OCI-M2 (cell line): ENCODE results near the gene PAQR7.

ENCODE experiments used
- DNase-seq: peaks from one replicate; lab custom pipeline; 2025; ENCODE audit not compliant: unreplicated experiment; lab: John Stamatoyannopoulos, UW

PAQR7 gene

GRCh38 chr1:25875154-25875855, at the start of gene PAQR7:
Gene PAQR7 (minus strand): TSS chr1:25875708. CDS start chr1:25863839, 11,869 bp downstream.
- DNase-seq = no peak

GRCh38 chr1:25924454-25924853, 48.9 kb upstream of the PAQR7 start:
- DNase-seq = no peak

- no peak for DNase-seq
Measured at GRCh38 chr1:25922971-25923552, 47.6 kb upstream of the PAQR7 start.

GRCh38 chr1:25922056-25922970, 46.8 kb upstream of the PAQR7 start:
- DNase-seq = no peak

- no peak for DNase-seq
Measured at GRCh38 chr1:25918615-25919014, 43.1 kb upstream of the PAQR7 start.

- no peak for DNase-seq
Measured at GRCh38 chr1:25917996-25918395, 42.5 kb upstream of the PAQR7 start.

- DNase-seq = no peak
Measured at GRCh38 chr1:25916460-25916859, 41.0 kb upstream of the PAQR7 start.

- no peak for DNase-seq
Measured at GRCh38 chr1:25914074-25914995, 38.8 kb upstream of the PAQR7 start.

- no peak for DNase-seq
Measured at GRCh38 chr1:25913206-25913605, 37.7 kb upstream of the PAQR7 start.

- DNase-seq = no peak
Measured at GRCh38 chr1:25912076-25912831, 36.7 kb upstream of the PAQR7 start.

GRCh38 chr1:25911162-25911561, 35.7 kb upstream of the PAQR7 start:
- DNase-seq = no peak

GRCh38 chr1:25909040-25909439, 33.5 kb upstream of the PAQR7 start:
- DNase-seq = no peak

GRCh38 chr1:25908161-25908560, 32.7 kb upstream of the PAQR7 start:
- no peak for DNase-seq

GRCh38 chr1:25907601-25908000, 32.1 kb upstream of the PAQR7 start:
- DNase-seq = no peak

GRCh38 chr1:25906644-25907300, 31.3 kb upstream of the PAQR7 start:
- DNase-seq = no peak

- no peak for DNase-seq
Measured at GRCh38 chr1:25905680-25906643, 30.5 kb upstream of the PAQR7 start, which contains the start of gene STMN1. Gene STMN1 (minus strand): TSS chr1:25906419. CDS start chr1:25904676, 1,743 bp downstream.

GRCh38 chr1:25904943-25905679, 29.6 kb upstream of the PAQR7 start:
- peak; percentile 23 for DNase-seq

- DNase-seq = no peak
Measured at GRCh38 chr1:25903986-25904385, 28.5 kb upstream of the PAQR7 start.
